Amygdala (tissue), 56 donors: ENCODE measurements around the gene CCDC57.

Experiments used
- DNase-seq, 56 donors: peaks; one replicate each; lab custom pipeline; 2025; lab: John Stamatoyannopoulos, UW

CCDC57 gene

DNA sequence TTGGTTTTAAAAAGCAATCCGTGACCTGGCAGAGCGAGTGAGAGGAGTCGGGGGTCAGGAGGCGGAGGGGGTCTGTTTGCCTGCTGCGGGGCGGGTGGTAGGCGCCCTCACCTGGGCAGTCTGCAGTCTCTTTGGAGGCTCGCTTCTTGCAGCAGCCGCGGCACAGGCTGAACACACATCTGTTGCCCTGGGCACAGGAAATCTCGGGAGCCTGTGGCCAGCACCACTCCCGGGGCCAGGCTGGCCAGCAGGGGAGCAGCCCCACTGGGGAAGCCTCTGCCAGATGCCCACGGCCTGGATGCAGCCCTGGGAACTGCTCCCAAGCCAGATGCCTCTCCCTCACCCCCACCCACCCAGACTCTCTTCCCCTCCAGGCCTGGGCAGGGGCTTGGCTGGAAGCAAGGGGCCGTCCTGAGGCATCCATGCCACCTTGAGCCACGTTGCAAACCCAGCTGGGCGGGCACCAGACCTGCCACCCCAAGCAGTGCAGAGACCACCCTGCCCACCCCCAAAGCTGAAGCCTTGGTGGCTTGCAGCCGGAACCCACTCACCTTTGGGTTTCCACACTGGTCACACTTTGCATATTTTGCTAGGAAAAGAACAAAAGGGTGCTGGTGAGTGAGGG lies 154.3 kb downstream of the CCDC57 start:
- DNase-seq = no peak

DNA sequence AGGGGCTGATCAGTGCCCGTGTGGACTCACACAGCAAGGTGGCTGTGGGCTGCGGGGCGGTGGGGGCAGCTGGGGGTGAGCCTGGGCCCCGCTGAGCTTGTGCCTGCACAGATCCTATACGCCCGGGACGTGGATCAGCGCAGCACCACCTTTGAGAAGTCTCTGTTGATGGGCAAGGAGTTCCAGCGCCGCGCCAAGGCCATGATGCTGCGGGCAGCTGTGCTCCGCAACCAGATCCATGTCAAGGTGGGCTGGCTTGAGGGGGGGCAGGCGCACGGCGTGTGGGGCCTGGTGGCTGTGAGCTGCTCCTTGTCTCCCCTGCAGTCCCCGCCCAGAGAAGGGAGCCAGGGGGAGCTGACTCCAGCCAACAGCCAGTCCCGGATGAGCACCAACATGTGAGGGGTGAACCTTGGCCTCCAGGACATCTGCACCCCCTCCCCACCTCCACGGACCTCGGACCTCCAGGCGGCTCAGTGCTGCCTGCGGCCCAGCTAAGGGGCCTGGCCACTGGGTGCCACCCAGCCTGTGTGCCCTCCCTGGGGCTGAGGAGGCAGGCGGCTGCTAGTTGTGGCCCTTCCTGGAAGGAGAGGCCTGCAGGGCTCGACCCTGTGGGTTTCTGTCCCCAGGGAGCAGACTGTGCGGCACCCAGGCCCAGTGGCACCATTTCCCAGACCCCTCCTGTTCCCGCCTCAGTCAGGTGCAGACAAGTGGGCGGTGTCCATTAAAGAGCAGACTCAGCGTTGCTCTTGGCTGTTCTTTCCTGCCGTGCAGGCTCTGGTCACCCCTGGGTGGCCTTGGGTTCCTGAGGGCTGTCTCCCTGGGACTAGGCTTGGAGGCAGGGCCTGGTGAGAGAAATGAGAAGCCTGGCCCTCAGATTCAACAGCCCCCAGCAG lies 155.7 kb downstream of the CCDC57 start:
- DNase-seq = no peak

DNA sequence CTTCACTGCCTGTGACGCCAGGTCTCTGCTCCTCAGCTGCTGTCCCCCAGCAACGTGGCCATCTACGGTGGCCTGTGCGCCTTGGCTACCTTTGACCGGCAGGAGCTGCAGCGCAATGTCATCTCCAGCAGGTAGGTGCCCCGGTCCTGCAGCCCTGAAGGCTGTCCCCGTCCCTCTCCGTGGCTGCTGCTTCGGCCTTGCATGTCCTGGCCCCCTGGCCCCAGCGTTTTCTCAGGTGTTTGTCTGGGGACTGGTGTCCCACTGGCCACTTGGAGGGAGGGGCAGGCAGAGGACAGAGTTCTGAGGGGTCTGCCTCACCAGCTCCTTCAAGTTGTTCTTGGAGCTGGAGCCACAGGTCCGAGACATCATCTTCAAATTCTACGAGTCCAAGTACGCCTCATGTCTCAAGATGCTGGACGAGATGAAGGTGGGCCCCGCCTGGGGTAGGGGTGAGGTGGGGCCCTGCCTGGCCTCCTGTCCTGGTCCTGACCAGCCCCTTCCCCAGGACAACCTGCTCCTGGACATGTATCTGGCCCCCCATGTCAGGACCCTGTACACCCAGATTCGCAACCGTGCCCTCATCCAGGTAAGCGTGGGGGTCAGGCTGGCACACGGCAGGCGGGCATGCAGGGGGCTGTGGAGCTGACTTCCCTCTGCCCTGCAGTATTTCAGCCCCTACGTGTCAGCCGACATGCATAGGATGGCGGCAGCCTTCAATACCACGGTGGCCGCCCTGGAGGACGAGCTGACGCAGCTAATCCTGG lies 156.5 kb downstream of the CCDC57 start:
- no peak for DNase-seq

DNA sequence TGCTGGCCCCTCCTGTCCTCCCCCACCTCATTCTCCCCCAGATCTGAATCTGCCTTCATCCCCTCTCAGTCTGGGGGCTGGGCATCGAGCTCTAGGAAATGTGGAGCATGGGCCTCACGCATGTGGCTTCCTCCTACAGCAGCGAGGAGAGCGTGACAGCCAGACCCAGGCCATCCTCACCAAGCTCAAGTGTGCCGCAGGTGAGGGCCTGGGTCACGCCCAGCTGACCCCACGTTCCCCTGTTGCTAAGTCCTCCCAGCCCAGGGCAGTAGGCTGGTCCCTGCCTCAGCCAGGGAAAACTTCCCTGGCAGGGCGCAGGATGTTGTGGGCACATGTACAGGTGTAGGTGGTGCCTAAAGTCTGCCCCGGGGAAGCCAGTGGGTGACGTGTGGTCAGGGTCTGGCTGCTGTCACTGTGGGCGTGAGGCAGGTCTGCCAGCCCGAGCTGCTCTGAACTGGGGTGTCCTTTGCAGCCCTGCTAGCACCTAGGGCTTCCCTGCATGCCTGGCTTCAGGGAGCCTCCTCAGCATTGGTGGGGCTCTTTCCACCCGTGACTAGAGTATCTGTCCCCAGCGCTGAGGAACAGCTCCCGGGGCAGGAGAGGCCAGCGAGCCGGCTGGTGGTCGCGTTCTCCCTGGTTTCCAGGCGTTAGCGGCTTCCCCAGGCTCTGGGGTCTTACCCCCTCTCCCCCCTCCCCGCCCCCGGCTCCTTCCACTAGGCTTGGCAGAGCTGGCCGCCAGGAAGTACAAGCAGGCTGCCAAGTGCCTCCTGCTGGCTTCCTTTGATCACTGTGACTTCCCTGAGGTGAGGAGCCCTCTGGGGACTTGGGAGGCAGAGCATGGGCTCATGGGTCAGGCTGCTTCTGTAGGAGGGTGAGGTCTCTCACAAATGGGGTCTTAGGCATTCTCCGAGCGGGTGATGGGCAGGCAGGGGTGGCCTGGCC lies 157.3 kb downstream of the CCDC57 start:
- DNase-seq = no peak

DNA sequence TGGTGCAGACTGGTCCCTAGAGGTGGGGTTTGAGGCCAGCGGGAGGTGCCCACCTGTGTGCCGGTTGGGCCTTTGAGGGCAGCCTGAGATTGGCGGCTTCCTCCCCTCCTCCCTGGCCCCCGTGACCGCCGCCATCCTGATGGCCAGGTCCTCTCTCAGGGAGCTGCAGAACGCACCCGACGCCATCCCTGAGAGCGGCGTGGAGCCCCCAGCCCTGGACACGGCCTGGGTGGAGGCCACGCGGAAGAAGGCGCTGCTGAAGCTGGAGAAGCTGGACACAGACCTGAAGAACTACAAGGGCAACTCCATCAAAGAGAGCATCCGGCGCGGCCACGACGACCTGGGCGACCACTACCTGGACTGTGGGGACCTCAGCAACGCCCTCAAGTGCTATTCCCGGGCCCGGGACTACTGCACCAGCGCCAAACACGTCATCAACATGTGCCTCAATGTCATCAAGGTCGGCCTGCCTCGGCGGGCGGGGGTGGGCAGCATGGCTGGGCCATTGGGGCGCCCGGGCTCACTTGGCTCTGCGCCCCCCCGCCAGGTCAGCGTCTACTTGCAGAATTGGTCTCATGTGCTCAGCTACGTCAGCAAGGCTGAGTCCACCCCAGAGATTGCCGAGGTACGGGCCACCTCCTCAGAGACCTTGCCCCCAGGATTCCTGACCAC lies 158.2 kb downstream of the CCDC57 start:
- no peak for DNase-seq

DNA sequence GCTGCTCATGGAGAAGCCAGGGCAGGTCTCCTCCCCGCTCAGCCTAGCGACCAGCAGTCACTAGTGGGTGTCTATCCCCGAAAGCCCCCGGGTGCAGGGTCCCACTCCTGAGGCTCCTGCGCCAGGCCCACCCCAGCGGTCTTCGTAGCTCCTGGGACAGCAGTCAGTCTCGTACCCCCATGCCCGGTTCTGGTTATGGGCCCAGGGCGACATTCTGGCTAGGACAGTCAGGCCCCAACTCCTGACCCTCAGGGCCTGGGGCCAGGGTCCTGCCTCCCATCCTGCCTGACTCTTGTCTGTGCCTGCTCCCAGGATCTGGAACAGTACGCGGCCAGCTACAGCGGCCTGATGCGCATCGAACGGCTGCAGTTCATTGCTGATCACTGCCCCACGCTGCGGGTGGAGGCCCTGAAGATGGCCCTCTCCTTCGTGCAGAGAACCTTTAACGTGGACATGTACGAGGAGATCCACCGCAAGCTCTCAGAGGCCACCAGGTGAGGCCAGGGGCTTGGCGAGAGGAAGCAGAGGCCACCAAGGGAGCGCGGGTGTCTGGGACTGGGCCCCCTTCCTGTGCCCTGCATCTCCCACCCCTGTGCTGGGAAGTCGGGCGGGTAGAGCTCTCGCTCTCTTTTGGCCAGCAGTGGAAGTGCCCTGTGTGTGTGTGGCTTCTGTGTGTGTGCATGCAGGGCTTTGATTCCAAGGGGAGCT lies 158.9 kb downstream of the CCDC57 start:
- no peak for DNase-seq

DNA sequence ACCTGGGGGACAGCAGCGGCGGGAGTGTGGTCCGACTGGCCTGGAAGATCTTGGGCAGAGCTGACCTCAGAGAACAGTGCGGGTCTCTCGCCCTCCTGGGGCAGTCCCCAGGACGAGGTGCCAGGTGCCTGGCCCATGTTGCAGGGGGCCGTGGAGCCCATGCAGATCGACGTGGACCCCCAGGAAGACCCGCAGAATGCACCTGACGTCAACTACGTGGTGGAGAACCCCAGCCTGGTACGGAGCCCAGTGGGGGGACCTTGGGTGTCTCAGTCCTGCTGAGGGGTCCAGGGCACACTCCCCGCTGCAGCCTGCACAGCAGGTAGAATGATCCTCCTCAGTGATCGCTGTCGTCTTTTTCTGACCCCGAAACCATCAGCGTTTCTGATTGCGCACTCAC lies 159.5 kb downstream of the CCDC57 start:
- DNase-seq = no peak

DNA sequence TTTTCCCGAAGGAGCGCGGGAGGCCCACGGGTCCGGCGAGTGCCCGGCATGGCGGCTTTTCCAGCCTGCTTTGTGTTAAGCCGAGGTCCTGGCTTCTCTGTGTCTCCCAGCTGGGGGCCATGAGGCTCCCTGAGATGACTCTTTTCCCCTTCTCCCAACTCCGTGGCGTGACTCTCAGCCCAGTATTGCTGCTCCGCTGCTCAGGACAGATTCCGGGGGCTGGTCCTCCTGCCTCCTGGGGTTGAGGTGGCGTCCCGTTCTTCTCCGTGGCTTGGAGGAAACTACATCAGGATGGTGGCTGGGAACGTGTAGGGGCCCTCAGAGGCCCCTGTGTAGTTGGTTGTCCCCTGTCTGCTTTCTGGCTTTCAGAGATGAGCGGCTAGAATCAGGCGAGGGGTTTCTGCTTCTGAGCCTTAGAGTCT lies 160.0 kb downstream of the CCDC57 start:
- DNase-seq = no peak

DNA sequence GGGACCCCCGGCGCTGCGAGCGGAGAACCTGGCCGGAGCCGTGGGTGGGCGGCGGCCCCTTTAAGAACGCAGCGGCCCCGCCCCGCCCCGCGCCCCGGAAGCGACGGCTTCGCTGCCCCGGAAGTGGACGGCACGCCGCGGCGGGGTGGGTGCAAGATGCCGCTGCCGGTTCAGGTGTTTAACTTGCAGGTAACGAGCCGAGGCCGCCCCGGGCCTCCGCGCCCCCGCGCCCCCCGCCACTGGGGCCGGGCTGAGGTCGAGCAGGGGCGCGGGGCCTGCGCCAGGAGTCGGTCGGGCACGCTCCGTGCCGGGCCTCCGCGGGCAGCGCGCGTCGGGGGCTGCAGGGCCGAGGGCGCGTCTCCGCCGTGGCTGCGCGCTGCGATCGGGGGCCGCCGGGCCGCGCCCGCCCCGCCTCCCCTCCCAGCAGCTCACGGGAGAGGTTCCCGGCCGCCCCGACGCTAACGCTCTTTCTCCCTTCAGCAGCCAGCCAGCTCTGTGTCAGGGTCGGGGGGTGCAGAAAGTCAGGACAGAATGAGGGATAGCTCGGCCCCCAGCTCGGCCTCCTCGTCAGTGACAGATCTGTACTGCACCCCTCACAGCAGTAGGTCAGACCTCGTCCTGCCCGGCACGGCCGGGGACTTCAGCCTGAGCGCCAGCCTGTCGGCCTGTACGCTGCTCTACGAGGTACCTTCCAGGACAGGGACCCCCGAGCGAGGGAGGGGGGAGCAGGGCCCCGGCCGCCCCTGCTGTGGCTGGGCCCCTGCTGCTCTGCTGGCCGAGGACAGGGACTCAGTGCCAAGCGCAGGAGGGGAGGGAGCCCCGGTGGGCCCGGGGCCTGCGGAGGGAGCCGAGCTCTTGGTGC lies 160.6 kb downstream of the CCDC57 start, which contains the start of the genes GPS1 and RFNG:
TSS of gene GPS1 (plus strand) at position 123 of the 862 bp plus-strand sequence. CDS start at position 157, 34 bp downstream.
TSS of gene RFNG (minus strand) at position 36 of the 862 bp plus-strand sequence. CDS start 45 bp downstream, outside the sequence.
- peak in 50 of 56 donors; percentile 8 to 83 (median 52) for DNase-seq
